ENCODE measurements around the gene ADGRL1. TPM values are rescaled to one million over a fixed set of nuclear protein-coding genes. Genes with fewer than 3 reads are reported as not detected.

ADGRL1 gene
- total and polyA plus RNA-seq, 10 of the 15 experiments (the other 5 are each of a cell fraction or from before 2014, with no cell fraction given): 0.05 to 4.8 (median 0.71) TPM

GRCh38 chr19:14156122-14156521 is 49.8 kb downstream of the ADGRL1 start:
- ChIA-PET SMC1A (ENCODE audit: uncharacterized antibody, unreplicated experiment) (no interaction called here), POLR2A (no interaction called here), CTCF (no interaction called here), RAD21 (ENCODE audit: unreplicated experiment) (interaction anchor here (0.5 kb wide), 1 partner anchor 42 kb away, joined by 3 read pairs; no protein-coding TSS in a partner anchor)
- no peak for FAIRE-seq
- no TSS peak for BruUV-seq (replicated peaks)
- no peak for DNase-seq (ENCODE audit: low read depth, low spot score)
- Histone ChIP-seq H4K20me1 (ENCODE audit: control insufficient read depth, insufficient read depth) (no peaks in the 10 kb centered on the region), H3K27ac (ENCODE audit: control insufficient read depth, insufficient read depth) (no peak overlapping the region), H3K4me1 (ENCODE audit: control insufficient read depth, insufficient read depth, low read length) (no peaks in the 10 kb centered on the region), H3K36me3 (ENCODE audit: control insufficient read depth in 2 of 2, insufficient read depth in 2 of 2, low read length in 1 of 2) (no peaks in the 10 kb centered on the region), H2AFZ (ENCODE audit: control insufficient read depth, low read depth, low read length) (no peak overlapping the region), H3K9me3 (replicated peaks; ENCODE audit: control insufficient read depth, insufficient read depth, low read length) (no peaks in the 10 kb centered on the region), H3K4me3 (no peak overlapping the region), H3K4me2 (ENCODE audit: control insufficient read depth, insufficient read depth) (no peak overlapping the region), H3K79me2 (ENCODE audit: control insufficient read depth, insufficient read depth, low read length) (no peaks in the 10 kb centered on the region), H3K9ac (ENCODE audit: control insufficient read depth, insufficient read depth, low read length) (no peak overlapping the region), H3K27me3 (replicated peaks in 1 of 2; ENCODE audit: control insufficient read depth in 2 of 2, insufficient read depth in 2 of 2, low read length in 1 of 2) (no peaks in the 10 kb centered on the region)
- WGBS (ENCODE audit: insufficient coverage, insufficient replicate concordance, low lambda C conversion rate, missing lambda C conversion rate): 84% methylated on average over 12 of the region's 12 CpGs
- ATAC-seq: no peak
- TF ChIP-seq, protein P1, sequence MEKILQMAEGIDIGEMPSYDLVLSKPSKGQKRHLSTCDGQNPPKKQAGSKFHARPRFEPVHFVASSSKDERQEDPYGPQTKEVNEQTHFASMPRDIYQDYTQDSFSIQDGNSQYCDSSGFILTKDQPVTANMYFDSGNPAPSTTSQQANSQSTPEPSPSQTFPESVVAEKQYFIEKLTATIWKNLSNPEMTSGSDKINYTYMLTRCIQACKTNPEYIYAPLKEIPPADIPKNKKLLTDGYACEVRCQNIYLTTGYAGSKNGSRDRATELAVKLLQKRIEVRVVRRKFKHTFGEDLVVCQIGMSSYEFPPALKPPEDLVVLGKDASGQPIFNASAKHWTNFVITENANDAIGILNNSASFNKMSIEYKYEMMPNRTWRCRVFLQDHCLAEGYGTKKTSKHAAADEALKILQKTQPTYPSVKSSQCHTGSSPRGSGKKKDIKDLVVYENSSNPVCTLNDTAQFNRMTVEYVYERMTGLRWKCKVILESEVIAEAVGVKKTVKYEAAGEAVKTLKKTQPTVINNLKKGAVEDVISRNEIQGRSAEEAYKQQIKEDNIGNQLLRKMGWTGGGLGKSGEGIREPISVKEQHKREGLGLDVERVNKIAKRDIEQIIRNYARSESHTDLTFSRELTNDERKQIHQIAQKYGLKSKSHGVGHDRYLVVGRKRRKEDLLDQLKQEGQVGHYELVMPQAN (conservative IDR thresholded peaks at IDR 0.05): no peak
- TF ChIP-seq CBX5 (IDR thresholded peaks at IDR 0.05; ENCODE audit: low read depth): no peak
- in situ Hi-C loops (cut with MboI): no loop called here
- intact Hi-C loops (cut with micrococcal nuclease; ENCODE audit: unreplicated experiment): no loop called here

DNA sequence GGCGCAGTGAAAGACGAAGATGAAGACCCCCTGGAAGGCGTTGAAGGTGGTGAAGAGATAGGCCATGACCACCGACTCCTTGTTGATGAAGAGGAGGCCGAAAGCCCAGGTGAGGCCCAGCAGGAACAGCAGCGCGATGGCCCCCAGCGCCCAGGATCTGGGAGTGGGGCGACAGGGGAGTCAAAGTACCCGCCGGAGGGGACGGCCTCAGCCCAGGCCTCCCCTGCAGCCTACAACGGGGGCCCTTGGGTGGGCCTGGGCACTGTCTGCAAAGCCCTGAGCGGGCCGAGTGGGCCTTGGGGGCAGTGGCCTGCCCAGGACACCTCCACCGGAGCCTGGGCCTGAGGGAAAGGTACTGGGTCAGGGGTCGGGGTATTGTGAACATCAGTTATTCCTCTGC is 50.6 kb downstream of the ADGRL1 start:
- no peak for DNase-seq (ENCODE audit: low read depth, low spot score)
- ChIA-PET SMC1A (ENCODE audit: uncharacterized antibody, unreplicated experiment) (no interaction called here), POLR2A (no interaction called here), RAD21 (ENCODE audit: unreplicated experiment) (no interaction called here), CTCF (no interaction called here)
- no TSS peak for BruUV-seq (replicated peaks)
- TF ChIP-seq CUX1 (IDR thresholded peaks at IDR 0.05; ENCODE audit: insufficient replicate concordance, low read depth, low read length) (no peak), SIX5 (IDR thresholded peaks at IDR 0.05; ENCODE audit: low read depth, low read length, severe bottlenecking) (no peak)
- no peaks in the 10 kb centered on the region for H3K4me1 ChIP-seq (ENCODE audit: control insufficient read depth, insufficient read depth, low read length)
- H3K4me3 ChIP-seq: no peak overlapping the region
- WGBS (ENCODE audit: insufficient coverage, insufficient replicate concordance, low lambda C conversion rate, missing lambda C conversion rate): 83% methylated on average over 17 of the region's 17 CpGs
- H3K4me2 ChIP-seq (ENCODE audit: control insufficient read depth, insufficient read depth): no peak overlapping the region
- H3K27me3 ChIP-seq (replicated peaks in 1 of 2; ENCODE audit: control insufficient read depth in 2 of 2, insufficient read depth in 2 of 2, low read length in 1 of 2): no peaks in the 10 kb centered on the region
- in situ Hi-C loops (cut with MboI) (no loop called here), intact Hi-C loops (cut with micrococcal nuclease; ENCODE audit: unreplicated experiment) (no loop called here)
- H3K9me3 ChIP-seq (replicated peaks; ENCODE audit: control insufficient read depth, insufficient read depth, low read length): no peaks in the 10 kb centered on the region
- no peak overlapping the region for H2AFZ ChIP-seq (ENCODE audit: control insufficient read depth, low read depth, low read length)
- H3K27ac ChIP-seq (ENCODE audit: control insufficient read depth, insufficient read depth): no peak overlapping the region
- no peak overlapping the region for H3K9ac ChIP-seq (ENCODE audit: control insufficient read depth, insufficient read depth, low read length)
- H4K20me1 ChIP-seq (ENCODE audit: control insufficient read depth, insufficient read depth): no peaks in the 10 kb centered on the region
- H3K79me2 ChIP-seq (ENCODE audit: control insufficient read depth, insufficient read depth, low read length): no peaks in the 10 kb centered on the region
- H3K36me3 ChIP-seq (ENCODE audit: control insufficient read depth in 2 of 2, insufficient read depth in 2 of 2, low read length in 1 of 2): no peaks in the 10 kb centered on the region
- no peak for FAIRE-seq
- ATAC-seq: no peak

Data from GM12878 (cell line).